ENCODE results near the gene ZBTB20.

ZBTB20 gene

GRCh38 chr3:114356066-114356465, 791.0 kb downstream of the ZBTB20 start:
- DNase-seq (ENCODE audit: low spot score in 2 of 2) (no peak), ATAC-seq (no peak)
- Mint-ChIP-seq H3K9me3 (no peaks in the 10 kb centered on the region), H3K4me3 (no peak overlapping the region), H3K36me3 (no peaks in the 10 kb centered on the region), H3K4me1 (no peaks in the 10 kb centered on the region), H3K27ac (no peak overlapping the region)

DNA sequence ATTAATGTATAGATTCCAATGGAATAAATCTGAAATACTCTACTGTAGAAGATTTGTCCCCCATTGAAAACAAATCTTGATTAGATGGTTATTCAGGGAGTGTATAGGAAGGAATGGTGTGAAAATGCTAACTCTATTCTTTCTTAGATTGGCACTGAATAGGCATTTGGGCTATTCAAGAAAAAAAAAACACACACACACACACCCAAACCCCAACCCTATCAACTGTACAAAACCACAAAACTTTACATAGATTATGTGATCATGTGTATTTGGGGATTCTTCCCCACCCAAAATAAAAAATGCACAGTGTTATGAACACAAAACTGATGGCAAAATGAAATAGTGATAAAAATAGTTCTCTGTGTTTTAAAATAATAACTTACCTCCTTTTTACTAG, 791.4 kb downstream of the ZBTB20 start:
- no peaks in the 10 kb centered on the region for H3K36me3 Mint-ChIP-seq
- no peak overlapping the region for H3K27ac Mint-ChIP-seq
- no peak overlapping the region for H3K4me3 Mint-ChIP-seq
- no peaks in the 10 kb centered on the region for H3K4me1 Mint-ChIP-seq
- no peaks in the 10 kb centered on the region for H3K9me3 Mint-ChIP-seq
- DNase-seq (ENCODE audit: low spot score in 2 of 2) = no peak
- no peak for ATAC-seq

DNA sequence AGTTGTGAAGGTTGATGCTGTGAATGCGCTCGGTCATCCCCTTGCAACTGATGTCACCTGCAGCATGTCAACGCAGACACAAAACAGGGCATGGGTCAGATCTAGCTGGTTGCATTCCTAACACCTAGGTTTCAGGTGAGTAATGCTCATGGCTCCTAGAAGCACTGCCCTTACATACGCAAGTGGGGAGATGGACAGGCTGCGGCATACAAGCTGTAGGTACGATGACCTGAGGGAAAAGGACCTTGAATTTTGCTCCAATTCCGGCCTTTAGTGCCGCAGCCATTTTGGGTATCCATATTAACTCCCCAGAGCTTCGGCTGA, 795.3 kb downstream of the ZBTB20 start:
- Mint-ChIP-seq H3K9me3 (no peaks in the 10 kb centered on the region), H3K36me3 (no peaks in the 10 kb centered on the region), H3K27ac (no peak overlapping the region), H3K4me1 (no peaks in the 10 kb centered on the region), H3K4me3 (no peak overlapping the region)
- no peak for DNase-seq (ENCODE audit: low spot score in 2 of 2)
- ATAC-seq = no peak

DNA sequence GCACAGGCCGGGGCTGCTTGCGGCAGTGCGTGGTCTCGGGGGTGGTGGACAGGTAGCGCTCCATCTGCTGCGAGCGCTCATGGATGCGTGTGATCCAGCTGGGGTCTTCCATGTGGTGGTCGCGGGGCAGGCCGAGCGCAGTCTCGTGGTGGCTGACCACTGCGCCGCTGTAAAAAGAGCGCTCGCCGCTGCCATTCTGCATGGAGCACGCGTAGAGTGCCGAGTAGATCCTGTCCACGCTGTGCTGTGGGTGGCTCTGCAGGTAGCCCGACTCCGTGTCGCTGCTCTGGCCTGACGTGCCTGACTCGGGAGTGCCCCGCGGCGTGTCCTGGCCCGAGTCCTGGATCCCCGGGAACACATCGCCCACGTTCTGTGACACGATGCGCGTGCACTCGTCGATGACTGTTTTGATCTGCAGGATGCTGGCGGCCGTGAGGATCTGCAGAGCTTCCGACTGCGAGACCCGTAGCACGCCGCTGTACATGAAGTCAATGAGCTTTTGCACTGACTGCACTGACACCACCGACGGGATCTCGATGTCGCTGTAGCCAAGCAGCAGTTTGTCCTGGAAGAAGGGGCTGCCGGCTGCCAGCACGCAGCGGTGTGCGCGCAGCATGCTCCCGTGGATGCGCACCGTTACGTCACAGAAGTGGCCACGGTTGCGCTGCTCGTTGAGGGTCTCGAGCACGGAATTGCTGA, 795.8 kb downstream of the ZBTB20 start:
- ATAC-seq = no peak
- Mint-ChIP-seq H3K4me1 (no peaks in the 10 kb centered on the region), H3K9me3 (no peaks in the 10 kb centered on the region), H3K27ac (no peak overlapping the region), H3K4me3 (no peak overlapping the region), H3K36me3 (no peaks in the 10 kb centered on the region)
- no peak for DNase-seq (ENCODE audit: low spot score in 2 of 2)

- peaks cover 4% of the 10 kb centered on the region for H3K4me1 Mint-ChIP-seq
- H3K4me3 Mint-ChIP-seq = no peak overlapping the region
- H3K27ac Mint-ChIP-seq = no peak overlapping the region
- no peaks in the 10 kb centered on the region for H3K36me3 Mint-ChIP-seq
- ATAC-seq = no peak
- H3K9me3 Mint-ChIP-seq = no peaks in the 10 kb centered on the region
- no peak for DNase-seq (ENCODE audit: low spot score in 2 of 2)
Observed at GRCh38 chr3:114350690-114351089, 796.4 kb downstream of the ZBTB20 start.

DNA sequence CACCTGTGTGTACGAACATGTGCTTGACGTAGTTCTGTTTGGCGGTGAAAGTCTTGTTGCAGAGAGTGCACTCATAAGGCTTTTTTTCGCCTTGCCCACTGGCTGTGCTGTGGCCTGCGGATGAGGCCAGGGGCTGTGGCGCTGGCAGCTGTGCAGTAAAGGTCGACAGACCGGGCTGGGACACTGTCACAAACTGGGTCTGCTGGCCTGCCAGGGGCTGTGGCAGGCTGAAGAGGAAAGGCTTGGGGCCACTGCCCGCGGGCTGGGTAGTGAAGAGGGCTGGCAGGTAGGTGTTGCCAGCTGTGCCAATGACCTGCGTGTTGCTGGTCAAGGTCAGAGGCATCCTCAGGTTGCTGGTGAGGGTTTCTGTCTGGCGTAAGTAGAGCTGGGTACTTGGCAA, 796.8 kb downstream of the ZBTB20 start:
- no peak for ATAC-seq
- Mint-ChIP-seq H3K36me3 (no peaks in the 10 kb centered on the region), H3K4me3 (no peak overlapping the region), H3K9me3 (no peaks in the 10 kb centered on the region), H3K27ac (no peak overlapping the region), H3K4me1 (peaks cover 6% of the 10 kb centered on the region)
- no peak for DNase-seq (ENCODE audit: low spot score in 2 of 2)

DNA sequence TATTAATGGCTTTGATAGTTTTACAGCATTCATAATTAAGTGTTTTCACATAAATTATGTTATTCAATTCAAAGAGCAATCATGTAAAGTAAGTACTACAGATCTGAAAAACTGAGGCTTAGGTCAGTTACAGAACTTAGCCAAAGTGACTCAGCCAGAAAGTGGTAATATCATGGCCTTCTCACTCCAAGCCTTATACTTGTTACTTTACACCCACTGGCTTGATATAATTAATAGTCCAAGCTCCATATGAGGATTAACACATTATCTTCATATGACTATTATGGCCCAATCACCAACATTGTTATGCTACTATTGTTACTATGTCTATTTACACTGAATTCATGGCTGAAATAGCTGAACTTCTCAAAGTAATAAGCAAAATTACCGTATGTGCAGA, 802.6 kb downstream of the ZBTB20 start:
- peaks cover 8% of the 10 kb centered on the region for H3K36me3 Mint-ChIP-seq
- no peak for DNase-seq (ENCODE audit: low spot score in 2 of 2)
- H3K9me3 Mint-ChIP-seq = no peaks in the 10 kb centered on the region
- H3K27ac Mint-ChIP-seq = no peak overlapping the region
- H3K4me1 Mint-ChIP-seq = peaks cover 13% of the 10 kb centered on the region
- no peak overlapping the region for H3K4me3 Mint-ChIP-seq
- peak; percentile 80 for ATAC-seq

- Mint-ChIP-seq H3K27ac (peak overlapping the region; percentile 77), H3K9me3 (no peaks in the 10 kb centered on the region), H3K4me1 (peaks cover 56% of the 10 kb centered on the region), H3K4me3 (peak overlapping the region; percentile 36), H3K36me3 (peaks cover 16% of the 10 kb centered on the region)
- ATAC-seq (no peak), DNase-seq (ENCODE audit: low spot score in 2 of 2) (no peak)
Observed at GRCh38 chr3:114338651-114339357, 808.3 kb downstream of the ZBTB20 start.

DNA sequence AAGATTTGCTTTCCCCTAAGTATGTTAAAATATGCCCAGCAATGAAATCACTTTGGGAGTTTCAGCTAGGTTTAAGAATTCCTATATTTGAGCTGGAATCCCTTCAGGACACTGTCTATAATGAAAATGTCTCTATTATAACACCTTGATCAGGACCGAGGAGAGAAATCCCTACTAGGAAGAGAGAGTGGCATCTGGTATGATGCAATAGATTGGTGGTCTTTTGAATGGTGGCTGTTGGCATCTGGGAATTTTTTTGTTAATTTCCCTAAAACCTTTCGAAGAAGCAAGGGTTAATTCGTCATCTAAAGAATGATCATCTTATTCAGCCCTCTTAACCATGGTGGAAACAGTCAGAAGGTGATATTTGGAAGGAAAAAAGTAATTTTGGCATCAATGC, 810.2 kb downstream of the ZBTB20 start:
- no peak overlapping the region for H3K4me3 Mint-ChIP-seq
- no peak overlapping the region for H3K27ac Mint-ChIP-seq
- H3K36me3 Mint-ChIP-seq = peaks cover 11% of the 10 kb centered on the region
- peaks cover 2% of the 10 kb centered on the region for H3K9me3 Mint-ChIP-seq
- H3K4me1 Mint-ChIP-seq = peaks cover 75% of the 10 kb centered on the region
- ATAC-seq = no peak
- DNase-seq (ENCODE audit: low spot score in 2 of 2) = no peak

- ATAC-seq = no peak
- Mint-ChIP-seq H3K9me3 (peaks cover 2% of the 10 kb centered on the region), H3K27ac (peak overlapping the region; percentile 75), H3K4me1 (peaks cover 70% of the 10 kb centered on the region), H3K4me3 (no peak overlapping the region), H3K36me3 (peaks cover 11% of the 10 kb centered on the region)
- no peak for DNase-seq (ENCODE audit: low spot score in 2 of 2)
Observed at GRCh38 chr3:114336122-114336697, 810.9 kb downstream of the ZBTB20 start.

- H3K27ac Mint-ChIP-seq = peak overlapping the region; percentile 92
- ATAC-seq = no peak
- peaks cover 10% of the 10 kb centered on the region for H3K36me3 Mint-ChIP-seq
- H3K4me3 Mint-ChIP-seq = peak overlapping the region; percentile 51
- no peak for DNase-seq (ENCODE audit: low spot score in 2 of 2)
- peaks cover 77% of the 10 kb centered on the region for H3K4me1 Mint-ChIP-seq
- peaks cover 2% of the 10 kb centered on the region for H3K9me3 Mint-ChIP-seq
Observed at GRCh38 chr3:114333923-114334240, 813.2 kb downstream of the ZBTB20 start.

- H3K27ac Mint-ChIP-seq = peak overlapping the region; percentile 92
- H3K4me3 Mint-ChIP-seq = peak overlapping the region; percentile 51
- peaks cover 79% of the 10 kb centered on the region for H3K4me1 Mint-ChIP-seq
- peak; percentile 34 for ATAC-seq
- peaks cover 13% of the 10 kb centered on the region for H3K36me3 Mint-ChIP-seq
- H3K9me3 Mint-ChIP-seq = peaks cover 2% of the 10 kb centered on the region
- no peak for DNase-seq (ENCODE audit: low spot score in 2 of 2)
Observed at GRCh38 chr3:114333180-114333922, 813.7 kb downstream of the ZBTB20 start.

DNA sequence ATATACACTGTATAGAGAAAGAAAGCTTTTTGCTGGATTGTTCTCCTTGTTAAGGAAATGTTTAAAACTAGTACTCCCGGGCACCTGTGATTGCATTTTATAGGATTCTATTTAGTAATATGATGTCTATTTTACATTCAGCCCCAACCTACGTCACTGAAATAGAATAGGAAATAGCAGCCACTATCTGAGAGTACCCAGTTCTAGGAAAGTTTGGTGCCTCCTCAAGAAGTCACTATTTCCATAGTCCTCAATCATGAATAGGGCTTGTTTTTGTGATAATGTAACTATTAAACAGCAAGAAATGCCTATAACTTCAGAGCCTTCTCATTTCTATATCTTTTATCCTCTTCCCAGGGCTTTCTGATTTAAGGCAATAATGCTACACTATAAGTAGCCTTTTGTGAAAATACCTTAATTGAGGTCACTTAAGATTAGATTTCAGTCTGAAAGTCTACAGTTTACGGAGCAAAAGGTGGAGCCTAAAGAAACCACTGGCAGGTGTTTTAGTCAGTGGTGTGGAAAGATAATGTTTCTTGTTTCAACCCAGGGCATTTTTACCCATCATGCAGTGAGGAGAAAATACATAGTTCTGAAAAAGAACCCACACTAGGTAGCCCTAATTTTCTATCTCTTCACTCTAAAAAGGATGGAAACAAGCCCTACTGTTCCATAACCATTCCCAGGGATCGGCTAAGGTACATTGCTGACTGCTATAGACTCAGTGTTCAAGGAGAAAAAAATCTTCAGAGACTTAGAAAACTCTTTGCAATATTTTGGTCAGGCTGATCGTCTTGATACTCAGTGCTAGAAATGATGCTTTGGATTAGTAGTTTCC, 814.5 kb downstream of the ZBTB20 start:
- no peak for DNase-seq (ENCODE audit: low spot score in 2 of 2)
- Mint-ChIP-seq H3K9me3 (peaks cover 2% of the 10 kb centered on the region), H3K36me3 (peaks cover 17% of the 10 kb centered on the region), H3K4me3 (peak overlapping the region; percentile 51), H3K4me1 (peaks cover 80% of the 10 kb centered on the region), H3K27ac (peak overlapping the region; percentile 92)
- peak; percentile 44 for ATAC-seq

GRCh38 chr3:114331710-114332109, 815.4 kb downstream of the ZBTB20 start:
- Mint-ChIP-seq H3K36me3 (peaks cover 17% of the 10 kb centered on the region), H3K27ac (peak overlapping the region; percentile 92), H3K4me1 (peaks cover 85% of the 10 kb centered on the region), H3K9me3 (peaks cover 2% of the 10 kb centered on the region), H3K4me3 (peak overlapping the region; percentile 51)
- no peak for DNase-seq (ENCODE audit: low spot score in 2 of 2)
- peak; percentile 70 for ATAC-seq

- peaks cover 81% of the 10 kb centered on the region for H3K4me1 Mint-ChIP-seq
- DNase-seq (ENCODE audit: low spot score in 2 of 2) = no peak
- peaks cover 2% of the 10 kb centered on the region for H3K9me3 Mint-ChIP-seq
- no peak overlapping the region for H3K27ac Mint-ChIP-seq
- H3K4me3 Mint-ChIP-seq = peak overlapping the region; percentile 51
- H3K36me3 Mint-ChIP-seq = peaks cover 17% of the 10 kb centered on the region
- ATAC-seq = no peak
Observed at GRCh38 chr3:114331007-114331406, 816.1 kb downstream of the ZBTB20 start.
